Cardiac fibroblast (primary cell): ENCODE measurements around the gene VRK3.
A peak's percentile ranks its signal among the peaks of the same experiment; 100 is the strongest.

Experiments
- DNase-seq, 2 donors: peaks; one replicate each; pipeline versions ENCODE4 v3.0.0 to v3.0.0-alpha.2; 2010; ENCODE audit warnings: low read depth in 2 of 2
- H3K4me3 ChIP-seq, 2 donors: replicated peaks in 1 of 2; 1 replicate in 1 of 2; 2 replicates in 1 of 2; pipeline ENCODE4 v1.5.1; 2011; ENCODE audit warnings: low read depth in 2 of 2, low read length in 2 of 2, mild to moderate bottlenecking in 2 of 2, moderate library complexity in 1 of 2
- CTCF ChIP-seq: IDR thresholded peaks from one replicate; pipeline ENCODE4 v1.5.1; 2011; ENCODE audit warnings: low read depth, mild to moderate bottlenecking, low read length, inconsistent platforms

VRK3 gene

GRCh38 chr19:49957262-49957915 lies 67.8 kb downstream of the VRK3 start:
- no peak overlapping the region for H3K4me3 ChIP-seq
- TF ChIP-seq CTCF: no peak
- DNase-seq: no peak

- no peak for TF ChIP-seq CTCF
- no peak for DNase-seq
- no peak overlapping the region for H3K4me3 ChIP-seq
Measured at GRCh38 chr19:49956115-49956495, 69.1 kb downstream of the VRK3 start.

GRCh38 chr19:49954933-49955332 lies 70.2 kb downstream of the VRK3 start:
- H3K4me3 ChIP-seq: no peak overlapping the region
- no peak for TF ChIP-seq CTCF
- DNase-seq: no peak

GRCh38 chr19:49954092-49954829 lies 70.9 kb downstream of the VRK3 start:
- TF ChIP-seq CTCF: no peak
- peak; percentile 14 to 60 for DNase-seq

GRCh38 chr19:49953416-49953815 lies 71.8 kb downstream of the VRK3 start:
- no peak for TF ChIP-seq CTCF
- DNase-seq: no peak
- no peak overlapping the region for H3K4me3 ChIP-seq

More at GRCh38 chr19:49954092-49954829, 70.9 kb downstream of the VRK3 start:
- H3K4me3 ChIP-seq: no peak overlapping the region

GRCh38 chr19:49952906-49953305 lies 72.3 kb downstream of the VRK3 start:
- no peak for TF ChIP-seq CTCF
- H3K4me3 ChIP-seq: no peak overlapping the region
- no peak for DNase-seq
